Mucosa of descending colon (tissue), 3 donors: Measurements from ENCODE around the gene ATP13A5. TPM values are rescaled to one million over a fixed set of nuclear protein-coding genes. Genes with fewer than 3 reads are reported as not detected.

Experiments used
- ATAC-seq: fragments of 200-7000 bp; cut with Tn5 transposase; one replicate; pipeline ENCODE4 v1.9.1; 2020; ENCODE audit warnings: mild to moderate bottlenecking, moderate library complexity
- DNase-seq, 3 donors: peaks; one replicate each; pipeline ENCODE4 v3.0.0-alpha.2; 2020
- H3K36me3 ChIP-seq: fragments of 200-600 bp; one replicate; pipeline ENCODE4 v1.8.0; 2021; ENCODE audit warnings: low read depth, mild to moderate bottlenecking
- H3K4me1 ChIP-seq: fragments of 200-600 bp; one replicate; pipeline ENCODE4 v1.8.0; 2021; ENCODE audit warnings: low read depth, mild to moderate bottlenecking
- H3K4me3 ChIP-seq: fragments of 200-600 bp; one replicate; pipeline ENCODE4 v1.8.0; 2021; ENCODE audit warnings: mild to moderate bottlenecking
- H3K9me3 ChIP-seq: fragments of 200-600 bp; one replicate; pipeline ENCODE4 v1.8.0; 2021; ENCODE audit warnings: mild to moderate bottlenecking
- intact Hi-C, 2 donors: fragments of 100-400 bp; cut with DNase I in 1 of 2; cut with micrococcal nuclease in 1 of 2; formaldehyde crosslinking; loops; one replicate each; pipeline versions ENCODE4 v1.11.0 to v1.11.1; 2022; cut with DNase I, micrococcal nuclease
- long read RNA-seq, 2 donors: library from polyadenylated mRNA; unstranded; transcript quantifications; one replicate each; pipeline ENCODE4 v2.0.0, GENCODE V29; 2019 to 2021
- total RNA-seq, 3 donors: library from RNA; stranded (reverse); fragmentation: NEBNext Ultra II Directional in 2 of 3; extraction: Animal tissue kit (Norgen Biotek cat#: 25700) in 2 of 3; gene quantifications; one replicate each; pipeline versions ENCODE4 v1.2.1 to v1.2.4, GENCODE V29; 2021 to 2023
- TF ChIP-seq, protein P1 (sequence below): fragments of 200-600 bp; IDR thresholded peaks from one replicate; pipeline ENCODE4 v1.8.0; 2022; ENCODE audit warnings: antibody characterized with exemption, mild to moderate bottlenecking
- donor health status: DM: no; HTN: no; CAD: no; lungs with moderate emphysema.
- donor health status: DM: no; HTN: no; CAD: no.
- donor health status: DM: no; HTN: yes; CAD: no.

Gene ATP13A5, protein sequence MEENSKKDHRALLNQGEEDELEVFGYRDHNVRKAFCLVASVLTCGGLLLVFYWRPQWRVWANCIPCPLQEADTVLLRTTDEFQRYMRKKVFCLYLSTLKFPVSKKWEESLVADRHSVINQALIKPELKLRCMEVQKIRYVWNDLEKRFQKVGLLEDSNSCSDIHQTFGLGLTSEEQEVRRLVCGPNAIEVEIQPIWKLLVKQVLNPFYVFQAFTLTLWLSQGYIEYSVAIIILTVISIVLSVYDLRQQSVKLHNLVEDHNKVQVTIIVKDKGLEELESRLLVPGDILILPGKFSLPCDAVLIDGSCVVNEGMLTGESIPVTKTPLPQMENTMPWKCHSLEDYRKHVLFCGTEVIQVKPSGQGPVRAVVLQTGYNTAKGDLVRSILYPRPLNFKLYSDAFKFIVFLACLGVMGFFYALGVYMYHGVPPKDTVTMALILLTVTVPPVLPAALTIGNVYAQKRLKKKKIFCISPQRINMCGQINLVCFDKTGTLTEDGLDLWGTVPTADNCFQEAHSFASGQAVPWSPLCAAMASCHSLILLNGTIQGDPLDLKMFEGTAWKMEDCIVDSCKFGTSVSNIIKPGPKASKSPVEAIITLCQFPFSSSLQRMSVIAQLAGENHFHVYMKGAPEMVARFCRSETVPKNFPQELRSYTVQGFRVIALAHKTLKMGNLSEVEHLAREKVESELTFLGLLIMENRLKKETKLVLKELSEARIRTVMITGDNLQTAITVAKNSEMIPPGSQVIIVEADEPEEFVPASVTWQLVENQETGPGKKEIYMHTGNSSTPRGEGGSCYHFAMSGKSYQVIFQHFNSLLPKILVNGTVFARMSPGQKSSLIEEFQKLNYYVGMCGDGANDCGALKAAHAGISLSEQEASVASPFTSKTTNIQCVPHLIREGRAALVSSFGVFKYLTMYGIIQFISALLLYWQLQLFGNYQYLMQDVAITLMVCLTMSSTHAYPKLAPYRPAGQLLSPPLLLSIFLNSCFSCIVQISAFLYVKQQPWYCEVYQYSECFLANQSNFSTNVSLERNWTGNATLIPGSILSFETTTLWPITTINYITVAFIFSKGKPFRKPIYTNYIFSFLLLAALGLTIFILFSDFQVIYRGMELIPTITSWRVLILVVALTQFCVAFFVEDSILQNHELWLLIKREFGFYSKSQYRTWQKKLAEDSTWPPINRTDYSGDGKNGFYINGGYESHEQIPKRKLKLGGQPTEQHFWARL
- under 1 TPM; 0.35 to 0.61 (median 0.41) TPM for total RNA-seq
- long read RNA-seq, donor 1, result 0 reads
- long read RNA-seq, donor 2, result 0 reads

DNA sequence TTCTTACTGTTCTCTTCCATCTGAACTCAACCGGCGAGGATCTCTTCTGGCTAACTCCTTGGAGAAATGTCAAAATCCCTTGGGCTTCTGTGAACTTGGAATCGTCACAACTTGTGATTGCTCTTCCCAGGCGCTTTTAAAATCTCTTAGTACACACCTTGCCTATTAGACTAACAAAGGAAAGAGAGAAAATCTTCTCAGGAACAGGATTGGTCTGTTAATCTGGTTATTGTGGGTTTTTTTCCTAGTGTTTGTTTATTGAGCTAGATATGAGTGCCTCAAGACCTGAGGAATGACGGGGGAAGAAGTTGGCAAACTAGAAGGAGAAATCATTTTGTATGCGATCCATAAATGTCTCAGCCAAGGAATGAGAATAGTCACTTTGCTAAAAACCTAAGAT, at the start of gene ATP13A5:
ATP13A5 (minus strand) TSS at position 48 of the 400 bp plus-strand sequence; CDS start at position 20, 28 bp downstream.
- H3K4me1 ChIP-seq, result no peaks in the 10 kb centered on the region
- TF ChIP-seq, protein P1, sequence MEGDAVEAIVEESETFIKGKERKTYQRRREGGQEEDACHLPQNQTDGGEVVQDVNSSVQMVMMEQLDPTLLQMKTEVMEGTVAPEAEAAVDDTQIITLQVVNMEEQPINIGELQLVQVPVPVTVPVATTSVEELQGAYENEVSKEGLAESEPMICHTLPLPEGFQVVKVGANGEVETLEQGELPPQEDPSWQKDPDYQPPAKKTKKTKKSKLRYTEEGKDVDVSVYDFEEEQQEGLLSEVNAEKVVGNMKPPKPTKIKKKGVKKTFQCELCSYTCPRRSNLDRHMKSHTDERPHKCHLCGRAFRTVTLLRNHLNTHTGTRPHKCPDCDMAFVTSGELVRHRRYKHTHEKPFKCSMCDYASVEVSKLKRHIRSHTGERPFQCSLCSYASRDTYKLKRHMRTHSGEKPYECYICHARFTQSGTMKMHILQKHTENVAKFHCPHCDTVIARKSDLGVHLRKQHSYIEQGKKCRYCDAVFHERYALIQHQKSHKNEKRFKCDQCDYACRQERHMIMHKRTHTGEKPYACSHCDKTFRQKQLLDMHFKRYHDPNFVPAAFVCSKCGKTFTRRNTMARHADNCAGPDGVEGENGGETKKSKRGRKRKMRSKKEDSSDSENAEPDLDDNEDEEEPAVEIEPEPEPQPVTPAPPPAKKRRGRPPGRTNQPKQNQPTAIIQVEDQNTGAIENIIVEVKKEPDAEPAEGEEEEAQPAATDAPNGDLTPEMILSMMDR, result no peak
- H3K9me3 ChIP-seq, result no peaks in the 10 kb centered on the region
- no peaks in the 10 kb centered on the region for H3K36me3 ChIP-seq
- no peak for DNase-seq
- no peak for ATAC-seq
- intact Hi-C loops, result no loop called here
- H3K4me3 ChIP-seq, result no peak within 1 kb of the TSS

DNA sequence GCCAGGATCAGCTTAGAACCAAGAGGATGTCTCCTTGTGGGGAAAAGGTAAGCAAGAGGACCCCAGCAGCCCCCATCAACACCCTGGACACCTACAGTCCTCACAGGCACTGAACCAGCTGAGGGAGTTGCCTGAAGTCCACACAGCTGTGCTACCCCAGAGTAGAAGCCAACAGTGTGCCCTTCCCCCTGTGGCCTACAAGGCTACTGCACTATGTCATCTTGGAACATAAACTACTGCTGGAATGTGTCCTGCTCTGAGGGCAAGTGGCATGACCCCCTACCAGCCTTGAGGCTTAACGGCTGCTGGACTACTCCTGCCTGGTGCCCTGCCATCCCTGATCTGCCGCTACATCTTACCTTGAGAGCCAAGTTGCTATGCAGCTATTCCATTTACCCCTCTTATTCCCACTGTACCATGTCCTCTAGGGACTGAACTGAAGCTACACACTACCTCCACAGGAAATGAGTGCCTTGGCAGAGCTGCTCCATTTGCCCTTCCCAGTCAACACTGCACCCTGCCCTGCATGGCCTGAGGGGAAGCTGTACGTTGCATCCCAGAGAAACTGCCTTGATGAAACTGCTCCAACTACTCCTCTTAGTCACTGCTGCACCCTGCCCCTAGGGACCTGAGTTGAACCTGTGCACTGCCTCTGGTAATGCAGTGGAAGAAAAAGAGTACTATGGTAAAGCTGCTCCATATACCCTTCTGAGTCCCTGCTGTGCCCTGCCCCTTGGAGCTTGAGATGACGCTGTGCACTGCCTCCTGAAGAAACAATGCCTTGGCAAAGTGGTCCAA, 40.2 kb upstream of the ATP13A5 start:
- DNase-seq, result no peak
- no peaks in the 10 kb centered on the region for H3K36me3 ChIP-seq
- TF ChIP-seq, protein P1, result no peak
- no peak overlapping the region for H3K4me3 ChIP-seq
- ATAC-seq, result no peak
- intact Hi-C loops, result no loop called here
- no peaks in the 10 kb centered on the region for H3K4me1 ChIP-seq
- H3K9me3 ChIP-seq, result peaks cover 5% of the 10 kb centered on the region

DNA sequence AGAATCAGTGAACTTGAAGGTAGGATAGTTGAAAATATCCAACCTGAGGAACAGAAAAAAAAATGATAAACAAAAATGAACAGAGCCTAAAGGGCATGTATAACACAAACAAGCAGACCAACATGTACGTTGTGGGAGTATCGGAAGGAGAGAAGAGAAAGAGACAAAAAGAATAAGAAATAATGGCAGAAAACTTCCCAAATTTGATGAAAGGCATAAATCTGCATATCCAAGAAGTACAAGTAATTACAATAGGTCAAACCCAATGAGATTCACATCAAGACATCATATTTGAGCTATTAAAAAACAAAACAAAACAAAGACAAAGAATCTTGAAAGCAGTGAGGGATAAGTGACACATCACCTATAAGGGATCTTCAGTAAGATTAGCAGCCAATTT, 38.1 kb upstream of the ATP13A5 start:
- Histone ChIP-seq H3K4me1 (no peaks in the 10 kb centered on the region), H3K36me3 (no peaks in the 10 kb centered on the region), H3K9me3 (peaks cover 9% of the 10 kb centered on the region), H3K4me3 (no peak overlapping the region)
- ATAC-seq, result no peak
- no peak for DNase-seq
- TF ChIP-seq, protein P1, result no peak
- intact Hi-C loops, result no loop called here

DNA sequence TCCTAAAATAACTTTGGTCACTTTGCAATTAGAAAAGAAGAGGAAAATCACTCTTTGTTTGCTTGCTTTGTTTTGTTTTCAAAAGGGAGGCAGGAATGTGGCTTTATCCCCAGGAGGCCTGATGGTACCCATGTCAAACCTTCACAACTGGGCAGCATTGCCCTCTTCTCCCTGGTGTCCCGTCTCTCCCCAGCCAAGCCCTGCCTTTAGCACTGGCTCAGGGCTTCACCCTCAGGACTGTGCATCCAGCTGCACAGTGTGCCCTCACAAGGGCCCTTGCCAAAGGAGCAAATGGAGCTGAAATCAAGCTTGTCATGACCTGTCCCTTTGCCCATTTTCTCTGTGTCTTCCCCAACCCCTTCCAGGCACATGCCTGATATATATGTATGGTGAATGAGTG, 29.1 kb upstream of the ATP13A5 start:
- Histone ChIP-seq H3K4me3 (no peak overlapping the region), H3K4me1 (no peaks in the 10 kb centered on the region), H3K36me3 (no peaks in the 10 kb centered on the region), H3K9me3 (no peaks in the 10 kb centered on the region)
- TF ChIP-seq, protein P1, result no peak
- DNase-seq (no peak), ATAC-seq (no peak)
- intact Hi-C loops, result no loop called here

DNA sequence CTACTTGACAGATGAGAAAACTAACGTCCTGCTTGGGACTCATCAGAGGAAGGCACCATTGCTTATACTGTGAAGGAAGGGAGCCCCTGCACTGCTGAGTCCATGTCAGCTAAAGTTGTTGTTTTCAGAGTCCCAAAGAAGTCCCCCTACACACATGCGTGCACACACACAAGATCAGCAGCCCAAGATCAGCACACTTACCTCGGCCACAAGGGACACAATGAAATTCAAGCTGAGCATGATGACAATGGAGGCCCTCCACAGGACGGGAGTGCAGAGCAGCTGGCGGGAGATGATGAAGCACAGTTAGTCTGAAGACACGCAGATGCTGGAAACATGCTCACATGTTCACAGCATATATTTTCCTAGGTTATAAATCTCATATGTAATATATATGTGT, 28.6 kb upstream of the ATP13A5 start:
- ATAC-seq, result no peak
- no peaks in the 10 kb centered on the region for H3K4me1 ChIP-seq
- H3K9me3 ChIP-seq, result no peaks in the 10 kb centered on the region
- no peaks in the 10 kb centered on the region for H3K36me3 ChIP-seq
- TF ChIP-seq, protein P1, result no peak
- intact Hi-C loops, result no loop called here
- no peak for DNase-seq
- H3K4me3 ChIP-seq, result no peak overlapping the region
